GM10248 (cell line): ENCODE data around the gene WSB2.

Source experiments
- CTCF ChIA-PET: fragments of 300-600 bp; sonication (Branson Sonifier 250); formaldehyde crosslinking; extraction: SDS; loops from one replicate; lab custom pipeline; 2021; ENCODE audit warnings: antibody characterized with exemption; lab: Yijun Ruan, JAX
- POLR2A ChIA-PET: fragments of 350-650 bp; sonication (Branson Sonifier 250); formaldehyde crosslinking; extraction: SDS; loops from one replicate; lab custom pipeline; 2020; ENCODE audit warnings: antibody characterized with exemption; lab: Yijun Ruan, JAX
- DNase-seq: peaks from one replicate; pipeline ENCODE4 v3.0.0; 2012; ENCODE audit errors: extremely low spot score
- CTCF ChIP-seq: IDR thresholded peaks from 2 replicates; pipeline ENCODE4 v1.5.1; 2012; ENCODE audit warnings: mild to moderate bottlenecking, low read depth; ENCODE audit errors: extremely low read depth, missing control alignments, control extremely low read depth

The WSB2 gene

DNA sequence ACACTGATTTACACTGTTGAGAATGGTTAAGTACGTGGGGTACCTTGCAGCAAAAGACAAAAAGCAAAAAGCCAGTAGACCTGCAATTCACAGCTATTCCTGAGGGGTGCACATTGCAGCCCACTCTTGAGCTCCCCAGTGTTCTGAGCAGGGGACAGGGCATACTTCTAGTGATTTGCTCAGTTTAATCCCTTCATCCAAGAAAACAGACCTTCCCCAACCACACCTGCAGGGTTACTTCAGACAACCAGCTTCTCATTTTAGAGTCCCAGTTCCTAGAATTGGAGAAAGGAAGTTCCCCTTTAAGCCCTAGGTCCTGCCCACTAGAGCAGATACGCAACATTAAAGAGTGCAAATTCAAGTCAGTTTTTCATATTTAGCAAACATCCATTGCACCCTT, 3.6 kb upstream of the WSB2 start:
- TF ChIP-seq CTCF, result peak; percentile 19
- DNase-seq, result no peak
- CTCF ChIA-PET, result interaction anchor here (0.8 to 6.9 kb wide), 23 partner anchors 9 to 312 kb away, joined by 3 to 73 read pairs (median 4); partner anchors contain the start of gene SUDS3
- POLR2A ChIA-PET, result interaction anchor here (0.6 kb wide), 1 partner anchor 31 kb away, joined by 4 read pairs; no protein-coding TSS in a partner anchor

DNA sequence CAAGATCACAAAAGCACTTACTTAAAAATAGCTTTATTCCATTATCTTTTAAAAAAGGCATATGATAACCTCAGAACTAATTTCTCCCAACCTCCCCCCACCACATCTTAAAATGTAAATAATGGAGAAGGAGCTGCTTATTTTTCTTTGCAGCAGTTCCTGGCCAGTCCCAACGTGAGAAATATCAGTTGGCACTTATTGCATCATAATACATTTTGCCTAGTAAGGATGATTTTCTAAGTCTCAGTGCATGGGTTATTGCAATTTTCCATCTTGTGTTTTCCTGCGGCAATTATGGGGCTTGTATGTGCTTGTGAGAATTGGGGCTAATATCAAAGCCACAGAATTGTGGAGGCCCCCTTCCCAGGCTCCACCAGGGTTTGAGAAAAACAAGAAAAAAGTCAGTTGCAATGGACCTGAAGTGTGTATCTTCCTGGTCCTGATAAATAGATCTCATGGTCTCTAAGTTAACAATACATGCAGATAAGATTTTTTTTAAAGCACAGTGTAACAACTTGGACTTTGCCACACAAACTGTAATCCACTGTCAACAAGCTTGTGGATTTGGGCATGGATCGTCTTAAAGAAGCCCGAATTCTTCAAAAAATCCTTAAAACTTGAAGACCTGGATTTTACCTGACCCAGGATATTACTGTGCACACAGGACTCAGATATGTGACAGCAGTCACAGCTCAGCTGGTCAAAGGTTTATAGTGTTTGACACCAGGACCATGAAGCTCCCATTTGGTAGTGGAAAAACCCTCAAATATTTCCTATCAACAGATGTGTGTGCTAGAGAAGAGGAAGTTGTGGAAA, 2.8 kb upstream of the WSB2 start:
- CTCF ChIA-PET, result interaction anchor here (0.7 to 6.9 kb wide), 22 partner anchors 8 to 312 kb away, joined by 3 to 73 read pairs (median 4); partner anchors contain the start of gene SUDS3
- DNase-seq, result no peak
- POLR2A ChIA-PET, result interaction anchor here (0.6 kb wide), 1 partner anchor 30 kb away, joined by 4 read pairs; no protein-coding TSS in a partner anchor
- no peak for TF ChIP-seq CTCF

DNA sequence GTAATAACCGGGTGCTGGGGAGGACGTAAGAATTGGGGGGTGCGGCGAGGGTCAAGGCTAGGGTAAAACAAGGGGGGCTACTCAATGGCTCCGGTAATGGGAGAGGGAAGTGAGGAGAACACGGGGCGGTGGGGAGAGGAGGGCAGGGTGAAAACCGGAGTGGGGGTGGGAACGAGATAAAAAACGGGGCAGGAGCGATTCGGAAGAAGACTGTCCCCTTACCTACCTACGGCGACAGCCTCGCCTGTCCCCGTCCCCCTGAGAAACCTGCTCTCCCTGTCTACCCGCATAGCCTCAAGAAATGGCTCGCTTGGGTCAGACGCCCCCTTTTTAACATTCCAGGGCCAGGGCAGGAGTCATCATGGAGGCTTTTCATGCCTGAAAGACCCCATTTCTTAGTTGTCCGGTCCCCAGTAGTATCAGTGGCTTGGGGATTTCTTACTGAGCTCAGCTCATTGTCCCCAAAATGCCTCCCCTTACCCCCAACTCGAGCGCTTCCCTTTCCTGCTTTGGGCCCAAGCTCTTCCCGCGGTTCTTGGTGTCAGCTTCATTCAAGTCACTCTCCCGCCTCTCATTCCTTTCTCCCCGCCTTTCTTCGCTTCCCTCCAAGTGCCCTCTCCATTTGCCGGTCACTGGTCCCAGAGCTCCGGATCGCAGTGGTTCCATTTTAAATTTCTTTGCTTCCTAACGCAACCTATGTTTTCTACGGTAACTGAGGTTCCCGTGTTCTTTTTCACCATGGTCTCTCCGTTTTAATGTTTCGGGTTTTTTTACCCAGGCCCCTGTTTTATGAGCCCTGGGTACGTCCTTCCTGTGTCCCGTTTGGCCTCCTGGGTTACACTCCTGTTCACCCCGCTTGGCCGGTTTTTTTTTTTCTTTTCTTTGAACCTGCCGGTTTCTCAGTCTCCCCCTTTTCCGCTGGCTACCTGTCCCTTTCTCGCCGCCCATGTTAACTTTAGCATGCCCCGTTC, 1.2 kb upstream of the WSB2 start:
- POLR2A ChIA-PET, result interaction anchor here (1.0 kb wide), 1 partner anchor 73 kb away, joined by 3 read pairs; the partner anchor contains the start of gene PEBP1
- CTCF ChIA-PET, result interaction anchor here (1.7 to 3.7 kb wide), 2 partner anchors 14 to 187 kb away, joined by 6 to 18 read pairs; no protein-coding TSS in a partner anchor

GRCh38 chr12:118060301-118061010, 523 bp downstream of the WSB2 start:
- DNase-seq, result no peak
- TF ChIP-seq CTCF, result no peak
- POLR2A ChIA-PET, result interaction anchor here (0.6 kb wide), 1 partner anchor 323 kb away, joined by 5 read pairs; no protein-coding TSS in a partner anchor
- CTCF ChIA-PET, result interaction anchor here (1.2 to 3.7 kb wide), 4 partner anchors 10 to 316 kb away, joined by 4 to 18 read pairs (median 6); partner anchors contain the start of gene SUDS3

More for the DNA sequence above, 1.2 kb upstream of the WSB2 start:
- TF ChIP-seq CTCF, result no peak
- peak; percentile 50 for DNase-seq

DNA sequence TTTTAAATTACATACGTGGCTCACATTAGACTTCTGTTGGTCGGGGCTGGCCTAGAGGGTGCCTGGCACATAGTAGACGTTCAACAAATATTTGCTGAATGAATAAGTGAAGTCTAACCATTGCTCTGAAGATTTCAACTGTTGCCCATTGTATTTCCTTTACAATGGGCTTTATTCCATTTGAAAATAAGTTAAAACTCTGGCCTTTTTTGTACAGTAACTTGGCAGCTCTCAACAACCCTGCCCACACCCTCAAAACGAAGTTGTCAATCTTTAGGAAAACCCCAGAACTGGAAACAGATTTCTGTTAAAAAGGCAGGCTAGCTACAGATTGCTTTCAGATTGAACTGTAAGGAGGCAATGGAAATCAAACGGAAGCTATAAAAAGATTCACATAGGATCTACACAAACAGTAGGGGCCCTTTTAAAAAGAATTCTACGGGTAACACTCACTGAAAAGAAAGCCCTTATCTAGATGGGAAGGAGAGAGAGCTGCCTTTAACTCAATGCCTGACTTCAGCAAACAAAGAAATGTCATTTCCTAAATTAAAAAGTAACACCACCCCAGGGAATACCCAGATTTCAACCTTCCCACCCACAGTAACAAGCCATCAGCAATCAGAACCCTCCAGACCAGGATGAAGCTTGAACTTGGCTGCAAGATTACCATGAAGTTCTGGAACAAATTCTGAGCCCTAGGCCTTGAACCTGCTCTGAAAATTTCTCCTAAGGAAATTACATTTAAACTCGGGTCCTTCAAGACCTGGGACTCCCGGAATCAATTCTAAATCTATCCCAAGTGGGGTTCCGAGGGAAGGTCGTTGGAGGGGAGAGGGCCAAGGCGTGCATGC, 1.4 kb downstream of the WSB2 start:
- no peak for TF ChIP-seq CTCF
- ChIA-PET POLR2A (no interaction called here), CTCF (interaction anchor here (1.2 to 3.7 kb wide), 3 partner anchors 9 to 317 kb away, joined by 4 to 18 read pairs (median 7); partner anchors contain the start of gene SUDS3)
- no peak for DNase-seq
